GM12878 (cell line): ENCODE data around the gene PLVAP. TPM values are rescaled to one million over a fixed set of nuclear protein-coding genes. Genes with fewer than 3 reads are reported as not detected.

Source experiments
- CEBPB ChIP-seq, 2 experiments: fragments of 150-350 bp in 1 of 2; IDR thresholded peaks; 2 replicates each; pipeline ENCODE4 v1.6.1; 2012 to 2014; ENCODE audit warnings: low read depth in 2 of 2, low read length in 2 of 2, borderline replicate concordance in 1 of 2, inconsistent platforms in 1 of 2
- CHD4 ChIP-seq: fragments of 200-600 bp; sonication (generic); IDR thresholded peaks from 2 replicates; pipeline ENCODE4 v1.6.1; 2016; ENCODE audit warnings: mild to moderate bottlenecking
- EP300 ChIP-seq, 2 experiments: fragments of 150-350 bp in 1 of 2; IDR thresholded peaks; 2 replicates each; pipeline ENCODE4 v1.6.1; 2011 to 2012; ENCODE audit warnings: low read depth in 2 of 2, low read length in 2 of 2, borderline replicate concordance in 1 of 2, improper control_type of control experiment in 1 of 2, inconsistent platforms in 1 of 2; ENCODE audit not compliant: control insufficient read depth in 1 of 2
- FOXM1 ChIP-seq: IDR thresholded peaks from 2 replicates; pipeline ENCODE4 v1.6.1; 2012; ENCODE audit warnings: low read depth, mild to moderate bottlenecking, inconsistent platforms, low read length, moderate library complexity
- IKZF2 ChIP-seq, 2 experiments: fragments of 450-650 bp; IDR thresholded peaks; 2 replicates each; pipeline ENCODE4 v1.6.1; 2017; ENCODE audit warnings: mild to moderate bottlenecking in 2 of 2, moderate library complexity in 2 of 2
- IRF4 ChIP-seq: IDR thresholded peaks from 2 replicates; pipeline ENCODE4 v1.6.1; 2011; ENCODE audit warnings: low read depth, low read length
- KLF5 ChIP-seq: fragments of 450-650 bp; IDR thresholded peaks from 2 replicates; pipeline ENCODE4 v1.6.1; 2014; ENCODE audit warnings: mild to moderate bottlenecking; ENCODE audit not compliant: partially characterized antibody
- RCOR1 ChIP-seq: conservative IDR thresholded peaks from 2 replicates; pipeline ENCODE4 v1.6.1; 2012; ENCODE audit warnings: low read depth, low read length, improper control_type of control experiment
- STAT1 ChIP-seq: fragments of 450-650 bp; conservative IDR thresholded peaks from 2 replicates; pipeline ENCODE4 v1.6.1; 2014; ENCODE audit warnings: antibody characterized with exemption, mild to moderate bottlenecking
- SUPT20H ChIP-seq: IDR thresholded peaks from 2 replicates; pipeline ENCODE4 v1.6.1; 2011; ENCODE audit warnings: low read depth, mild to moderate bottlenecking, low read length, moderate library complexity, borderline replicate concordance; ENCODE audit not compliant: control insufficient read depth
- ZBTB33 ChIP-seq: fragments of 450-650 bp; IDR thresholded peaks from 2 replicates; pipeline ENCODE4 v1.6.1; 2017; ENCODE audit warnings: mild to moderate bottlenecking
- ZNF217 ChIP-seq: fragments of 450-650 bp; IDR thresholded peaks from 2 replicates; pipeline ENCODE4 v1.6.1; 2017; ENCODE audit warnings: antibody characterized with exemption, mild to moderate bottlenecking
- ZNF687 ChIP-seq: fragments of 450-650 bp; IDR thresholded peaks from 2 replicates; pipeline ENCODE4 v1.6.1; 2017; ENCODE audit warnings: mild to moderate bottlenecking, moderate library complexity
- ZZZ3 ChIP-seq: IDR thresholded peaks from 2 replicates; pipeline ENCODE4 v1.6.1; 2011; ENCODE audit warnings: low read depth; ENCODE audit not compliant: control insufficient read depth, insufficient read length
- polyA plus RNA-seq, 11 experiments: library from polyadenylated mRNA; depleted of rRNA in 4 of 11; unstranded in 6 of 11; stranded (reverse) in 5 of 11; fragments of >200 nt; fragmentation: Nextera tagmentation in 4 of 11; fragmentation: Illumina TruSeq in 1 of 11; extraction: Ambion mirVana in 4 of 11; extraction: Trizol in 1 of 11; gene quantifications; 1 replicate in 1 of 11; 2 replicates in 10 of 11; pipeline versions ENCODE4 v1.2.1 to v1.2.3, GENCODE V29; 2011 to 2016; ENCODE audit warnings: inconsistent platforms in 2 of 11, missing spikeins in 2 of 11, low read depth in 1 of 11
- total RNA-seq, 4 experiments: library from RNA; depleted of rRNA in 3 of 4; stranded (reverse); fragments of >200 nt in 3 of 4; fragmentation: Illumina TruSeq in 1 of 4; extraction: Trizol in 1 of 4; gene quantifications; 2 replicates each; pipeline versions ENCODE4 v1.2.1 to v1.2.3, GENCODE V29; 2013 to 2021
- TF ChIP-seq, protein P1 (sequence below): fragments of 450-650 bp; IDR thresholded peaks from 2 replicates; pipeline ENCODE4 v1.6.1; 2014; ENCODE audit warnings: mild to moderate bottlenecking
- TF ChIP-seq, protein P2 (sequence below): fragments of 450-650 bp; conservative IDR thresholded peaks from 2 replicates; pipeline ENCODE4 v1.6.1; 2017; ENCODE audit warnings: mild to moderate bottlenecking, moderate library complexity
- TF ChIP-seq, protein P3 (sequence below): fragments of 450-650 bp; IDR thresholded peaks from 2 replicates; pipeline ENCODE4 v1.6.1; 2016; ENCODE audit warnings: mild to moderate bottlenecking

Gene PLVAP
- total and polyA plus RNA-seq, 10 of the 15 experiments (the other 5 are each of a cell fraction or from before 2014, with no cell fraction given), result 0.03 to 0.54 (median 0.06) TPM; not detected in 4

DNA sequence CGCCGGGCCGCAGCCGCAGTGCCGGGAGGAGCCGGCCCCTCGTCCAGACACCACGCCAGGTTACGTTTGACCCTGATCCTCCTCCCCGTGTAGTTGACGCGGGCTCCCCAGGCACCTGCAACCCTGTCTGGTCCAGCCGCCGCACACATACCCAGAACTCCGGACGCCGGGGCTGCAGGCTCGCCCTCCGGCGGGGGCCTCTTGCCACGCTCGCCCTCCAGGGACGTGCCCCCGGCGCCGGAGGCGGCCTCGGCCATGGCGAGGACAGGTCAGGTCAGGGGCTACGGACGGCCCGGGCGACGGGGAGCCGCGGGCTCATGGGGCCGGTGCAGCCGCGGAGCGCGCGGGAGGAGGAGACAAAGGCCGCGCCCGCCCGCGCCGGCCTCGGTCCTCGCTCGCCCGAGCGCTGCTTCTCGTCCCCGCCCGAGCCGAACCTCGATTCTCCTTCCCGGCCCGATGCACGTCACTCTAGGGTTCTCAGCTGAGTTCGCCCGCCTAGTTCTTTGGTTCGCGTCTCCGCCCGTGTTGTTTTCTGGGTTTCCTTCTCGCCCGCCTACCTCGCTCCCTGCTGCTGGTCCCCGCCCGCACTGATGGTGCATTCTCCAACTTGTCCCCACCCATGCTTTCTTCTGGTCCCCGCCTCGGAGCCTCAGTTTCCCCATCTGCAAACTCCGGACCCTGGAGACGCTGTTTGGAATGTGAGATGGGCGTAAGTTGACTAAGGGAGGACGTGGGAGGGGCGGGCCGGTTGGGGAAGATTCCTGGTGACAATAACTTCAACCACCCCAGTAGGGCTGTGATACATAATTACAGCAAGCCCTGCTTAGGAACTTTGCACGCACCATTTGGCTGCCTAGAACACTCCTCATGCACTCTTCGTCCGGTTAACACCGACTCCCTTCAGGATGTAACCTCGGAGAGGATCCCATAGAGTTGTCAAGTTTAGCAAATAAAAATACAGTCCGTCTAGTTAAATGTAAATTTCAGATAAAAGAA, 42.4 kb downstream of the PLVAP start, which contains the start of gene ANO8 (continued):
- TF ChIP-seq ZNF687 (peak; percentile 68), STAT1 (no peak), ZBTB33 (no peak), RCOR1 (no peak), EP300 (IDR thresholded peaks at IDR 0.05; ENCODE audit: borderline replicate concordance in 1 of 2, control insufficient read depth in 1 of 2, low read depth in 2 of 2, low read length in 2 of 2) (no peak), CHD4 (no peak), IRF4 (0 out of 2 replicates have a peak, but pooled peaks have one; percentile 40), FOXM1 (no peak), KLF5 (peak; percentile 75), IKZF2 (IDR thresholded peaks at IDR 0.05) (peak; percentile 56 to 68), SUPT20H (no peak), CEBPB (IDR thresholded peaks at IDR 0.05; ENCODE audit: borderline replicate concordance in 1 of 2, low read depth in 2 of 2, low read length in 2 of 2) (no peak), ZNF217 (peak; percentile 100), ZZZ3 (no peak)
- TF ChIP-seq, protein P1, sequence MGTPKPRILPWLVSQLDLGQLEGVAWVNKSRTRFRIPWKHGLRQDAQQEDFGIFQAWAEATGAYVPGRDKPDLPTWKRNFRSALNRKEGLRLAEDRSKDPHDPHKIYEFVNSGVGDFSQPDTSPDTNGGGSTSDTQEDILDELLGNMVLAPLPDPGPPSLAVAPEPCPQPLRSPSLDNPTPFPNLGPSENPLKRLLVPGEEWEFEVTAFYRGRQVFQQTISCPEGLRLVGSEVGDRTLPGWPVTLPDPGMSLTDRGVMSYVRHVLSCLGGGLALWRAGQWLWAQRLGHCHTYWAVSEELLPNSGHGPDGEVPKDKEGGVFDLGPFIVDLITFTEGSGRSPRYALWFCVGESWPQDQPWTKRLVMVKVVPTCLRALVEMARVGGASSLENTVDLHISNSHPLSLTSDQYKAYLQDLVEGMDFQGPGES, result no peak
- TF ChIP-seq, protein P2, sequence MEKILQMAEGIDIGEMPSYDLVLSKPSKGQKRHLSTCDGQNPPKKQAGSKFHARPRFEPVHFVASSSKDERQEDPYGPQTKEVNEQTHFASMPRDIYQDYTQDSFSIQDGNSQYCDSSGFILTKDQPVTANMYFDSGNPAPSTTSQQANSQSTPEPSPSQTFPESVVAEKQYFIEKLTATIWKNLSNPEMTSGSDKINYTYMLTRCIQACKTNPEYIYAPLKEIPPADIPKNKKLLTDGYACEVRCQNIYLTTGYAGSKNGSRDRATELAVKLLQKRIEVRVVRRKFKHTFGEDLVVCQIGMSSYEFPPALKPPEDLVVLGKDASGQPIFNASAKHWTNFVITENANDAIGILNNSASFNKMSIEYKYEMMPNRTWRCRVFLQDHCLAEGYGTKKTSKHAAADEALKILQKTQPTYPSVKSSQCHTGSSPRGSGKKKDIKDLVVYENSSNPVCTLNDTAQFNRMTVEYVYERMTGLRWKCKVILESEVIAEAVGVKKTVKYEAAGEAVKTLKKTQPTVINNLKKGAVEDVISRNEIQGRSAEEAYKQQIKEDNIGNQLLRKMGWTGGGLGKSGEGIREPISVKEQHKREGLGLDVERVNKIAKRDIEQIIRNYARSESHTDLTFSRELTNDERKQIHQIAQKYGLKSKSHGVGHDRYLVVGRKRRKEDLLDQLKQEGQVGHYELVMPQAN, result peak; percentile 75
- TF ChIP-seq, protein P3, sequence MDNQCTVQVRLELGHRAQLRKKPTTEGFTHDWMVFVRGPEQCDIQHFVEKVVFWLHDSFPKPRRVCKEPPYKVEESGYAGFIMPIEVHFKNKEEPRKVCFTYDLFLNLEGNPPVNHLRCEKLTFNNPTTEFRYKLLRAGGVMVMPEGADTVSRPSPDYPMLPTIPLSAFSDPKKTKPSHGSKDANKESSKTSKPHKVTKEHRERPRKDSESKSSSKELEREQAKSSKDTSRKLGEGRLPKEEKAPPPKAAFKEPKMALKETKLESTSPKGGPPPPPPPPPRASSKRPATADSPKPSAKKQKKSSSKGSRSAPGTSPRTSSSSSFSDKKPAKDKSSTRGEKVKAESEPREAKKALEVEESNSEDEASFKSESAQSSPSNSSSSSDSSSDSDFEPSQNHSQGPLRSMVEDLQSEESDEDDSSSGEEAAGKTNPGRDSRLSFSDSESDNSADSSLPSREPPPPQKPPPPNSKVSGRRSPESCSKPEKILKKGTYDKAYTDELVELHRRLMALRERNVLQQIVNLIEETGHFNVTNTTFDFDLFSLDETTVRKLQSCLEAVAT, result peak; percentile 59; the same call in 1 of the 2 replicates
